ENCODE results near the gene CDC42.

Gene CDC42

GRCh38 chr1:22132517-22133235 lies 80.2 kb downstream of the CDC42 start:
- no peak for DNase-seq

GRCh38 chr1:22133247-22133930 lies 80.9 kb downstream of the CDC42 start:
- DNase-seq, result no peak

DNA sequence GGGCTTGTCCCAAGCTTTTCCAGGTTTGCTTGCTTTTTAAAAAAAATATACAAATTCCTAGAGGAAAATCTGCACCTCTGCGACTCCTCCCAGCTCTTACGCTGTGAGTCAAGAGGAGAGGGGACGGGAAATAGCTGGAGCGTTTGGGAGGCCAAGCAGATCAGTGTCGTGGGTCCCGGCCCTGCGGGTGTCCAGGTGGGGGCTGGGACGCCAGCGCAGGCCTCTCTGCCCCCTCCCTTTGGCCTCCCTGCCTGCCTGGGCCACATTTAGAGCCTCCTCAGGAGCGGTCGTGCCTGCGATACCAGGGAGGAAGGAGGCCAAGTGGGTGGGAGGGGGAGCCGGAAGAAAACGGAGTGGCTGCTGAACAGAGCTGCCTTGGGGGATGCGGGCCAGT lies 81.4 kb downstream of the CDC42 start:
- no peak for DNase-seq

GRCh38 chr1:22137004-22137720 lies 84.7 kb downstream of the CDC42 start:
- no peak for DNase-seq

DNA sequence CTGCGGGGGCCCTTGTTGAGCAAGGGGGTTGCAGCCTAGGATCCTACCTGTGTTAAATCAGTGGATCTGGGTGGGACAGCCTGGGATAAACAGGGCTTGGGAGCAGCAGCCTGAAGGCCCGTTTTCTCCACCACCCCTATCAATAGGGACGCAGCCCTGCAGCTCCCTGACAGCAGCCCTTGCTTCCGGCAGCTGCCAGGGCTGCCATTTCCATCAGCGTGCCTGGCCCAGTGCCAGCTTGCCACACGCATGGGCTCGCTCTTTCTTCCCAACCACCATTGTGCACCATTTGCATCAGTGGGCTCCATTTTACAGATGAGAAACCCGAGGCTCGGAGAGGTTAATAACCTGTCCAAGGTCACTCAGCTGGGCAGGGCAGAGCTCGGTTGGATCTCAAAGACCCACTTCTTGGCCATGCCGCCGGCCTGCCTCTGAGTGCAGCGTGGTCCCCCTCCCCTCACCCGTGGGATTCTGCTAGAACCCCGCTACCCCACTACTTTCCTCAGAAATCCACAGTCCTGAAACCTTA lies 86.6 kb downstream of the CDC42 start:
- no peak for DNase-seq

GRCh38 chr1:22139817-22140216 lies 87.3 kb downstream of the CDC42 start:
- no peak for DNase-seq
